IMR-90 (cell line): ENCODE data around the gene KRTAP2-1. TPM values are rescaled to one million over a fixed set of nuclear protein-coding genes. Genes with fewer than 3 reads are reported as not detected.
"Not testable (repeated sequence)": the region's sequence is repeated elsewhere in the genome, so short reads cannot be mapped to it uniquely, and the experiment has no call there.

Experiments
- ATAC-seq: fragments of 200-7000 bp; cut with Tn5 transposase; 2 replicates; pipeline ENCODE4 v1.9.1; 2020; ENCODE audit warnings: low read depth, mild to moderate bottlenecking, moderate library complexity
- BruUV-seq: library from RNA; stranded (reverse); fragments of 400-500 nt; replicated peaks from 2 replicates; lab custom pipeline; 2021; lab: Mats Ljungman, UMichigan
- CTCF ChIA-PET: fragments of 300-600 bp; formaldehyde crosslinking; extraction: SDS; loops from one replicate; lab custom pipeline; 2021; ENCODE audit warnings: antibody characterized with exemption; lab: Yijun Ruan, JAX
- POLR2A ChIA-PET: fragments of 300-600 bp; sonication (Branson Sonifier 250); formaldehyde crosslinking; loops from one replicate; lab custom pipeline; 2022; ENCODE audit warnings: antibody characterized with exemption; ENCODE audit not compliant: unreplicated experiment; lab: Charles Lee
- DNase-seq: peaks from one replicate; pipeline ENCODE4 v3.0.0; 2013
- H2AFZ ChIP-seq: replicated peaks from 2 replicates; pipeline ENCODE3; 2013; ENCODE audit warnings: low read length, mild to moderate bottlenecking; ENCODE audit not compliant: poor library complexity
- H2AK5ac ChIP-seq: 2 replicates; pipeline ENCODE4 v1.6.1; 2013; ENCODE audit warnings: low read depth, low read length, inconsistent platforms
- H2AK9ac ChIP-seq: replicated peaks from 2 replicates; pipeline ENCODE3; 2013; ENCODE audit warnings: mild to moderate bottlenecking, low read depth, low read length, moderate library complexity; ENCODE audit not compliant: poor library complexity
- H2BK120ac ChIP-seq: 2 replicates; pipeline ENCODE4 v1.6.1; 2013; ENCODE audit warnings: low read depth, low read length, inconsistent platforms
- H2BK15ac ChIP-seq: 3 replicates; pipeline ENCODE4 v1.6.1; 2013; ENCODE audit warnings: low read depth, low read length, inconsistent platforms
- H2BK20ac ChIP-seq: 2 replicates; pipeline ENCODE4 v1.6.1; 2013; ENCODE audit warnings: low read depth, mild to moderate bottlenecking, inconsistent platforms, low read length, moderate library complexity
- H2BK5ac ChIP-seq: 2 replicates; pipeline ENCODE4 v1.6.1; 2013; ENCODE audit warnings: mild to moderate bottlenecking, low read depth, low read length, inconsistent platforms; ENCODE audit not compliant: poor library complexity, severe bottlenecking
- H3K14ac ChIP-seq: replicated peaks from 2 replicates; pipeline ENCODE4 v1.6.1; 2013; ENCODE audit warnings: low read depth, low read length, inconsistent platforms
- H3K18ac ChIP-seq: 2 replicates; pipeline ENCODE4 v1.6.1; 2013; ENCODE audit warnings: low read depth, low read length, control low read depth
- H3K23ac ChIP-seq: 2 replicates; pipeline ENCODE4 v1.6.1; 2013; ENCODE audit warnings: low read depth, low read length, inconsistent platforms
- H3K27ac ChIP-seq: 2 replicates; pipeline ENCODE4 v1.5.1; 2013; ENCODE audit warnings: mild to moderate bottlenecking, control low read depth, low read length; ENCODE audit not compliant: insufficient read depth
- H3K27me3 ChIP-seq: 2 replicates; pipeline ENCODE4 v1.6.1; 2013; ENCODE audit warnings: low read length; ENCODE audit not compliant: control insufficient read depth, insufficient read depth
- H3K36me3 ChIP-seq: 2 replicates; pipeline ENCODE4 v1.6.1; 2013; ENCODE audit warnings: low read length, mixed read lengths; ENCODE audit not compliant: control insufficient read depth, insufficient read depth
- H3K4ac ChIP-seq: 2 replicates; pipeline ENCODE4 v1.6.1; 2013; ENCODE audit warnings: low read depth, low read length, inconsistent platforms
- H3K4me1 ChIP-seq: 2 replicates; pipeline ENCODE4 v1.6.1; 2013; ENCODE audit warnings: low read length, mixed read lengths; ENCODE audit not compliant: control insufficient read depth, insufficient read depth
- H3K4me2 ChIP-seq: 2 replicates; pipeline ENCODE4 v1.6.1; 2013; ENCODE audit warnings: low read depth, mild to moderate bottlenecking, control low read depth, low read length, moderate library complexity
- H3K4me3 ChIP-seq: 2 replicates; pipeline ENCODE4 v1.5.1; 2013; ENCODE audit warnings: low read depth, mild to moderate bottlenecking, control low read depth, low read length, moderate library complexity; ENCODE audit not compliant: insufficient read depth
- H3K56ac ChIP-seq: 2 replicates; pipeline ENCODE4 v1.6.1; 2013; ENCODE audit warnings: low read length, inconsistent platforms; ENCODE audit not compliant: insufficient read depth; ENCODE audit errors: extremely low read depth
- H3K79me1 ChIP-seq, 2 experiments: 2 replicates each; pipeline ENCODE4 v1.6.1; 2013; ENCODE audit warnings: low read length in 2 of 2, inconsistent platforms in 1 of 2, low read depth in 1 of 2
- H3K9ac ChIP-seq: 2 replicates; pipeline ENCODE4 v1.6.1; 2013; ENCODE audit warnings: low read depth, low read length, control low read depth
- H3K9me1 ChIP-seq: 2 replicates; pipeline ENCODE4 v1.6.1; 2013; ENCODE audit warnings: low read length, inconsistent platforms; ENCODE audit not compliant: insufficient read depth
- H3K9me3 ChIP-seq: 2 replicates; pipeline ENCODE4 v1.6.1; 2013; ENCODE audit warnings: low read length; ENCODE audit not compliant: control insufficient read depth, insufficient read depth
- H4K20me1 ChIP-seq: 2 replicates; pipeline ENCODE4 v1.6.1; 2013; ENCODE audit warnings: low read length, inconsistent platforms; ENCODE audit not compliant: insufficient read depth
- H4K5ac ChIP-seq: 2 replicates; pipeline ENCODE4 v1.6.1; 2013; ENCODE audit warnings: mild to moderate bottlenecking, low read depth, low read length, control low read depth
- H4K8ac ChIP-seq, 2 experiments: 2 replicates each; pipeline ENCODE4 v1.6.1; 2013; ENCODE audit warnings: low read depth in 2 of 2, low read length in 2 of 2, control low read depth in 1 of 2, inconsistent platforms in 1 of 2
- H4K91ac ChIP-seq: 2 replicates; pipeline ENCODE4 v1.6.1; 2013; ENCODE audit warnings: low read depth, low read length, inconsistent platforms; ENCODE audit not compliant: insufficient read depth
- WGBS, 2 experiments: methylation state at CpG; one replicate each; pipeline versions ENCODE4 v1.1.5 to v1.1.7; 2013; ENCODE audit warnings: missing lambda C conversion rate in 2 of 2; ENCODE audit not compliant: insufficient read length in 1 of 2; ENCODE audit errors: extremely low coverage in 2 of 2; 5-methylcytosine and 5-hydroxymethylcytosine counted together
- dilution Hi-C: fragments of 300-500 bp; cut with HindIII; formaldehyde crosslinking; loops from one replicate; pipeline ENCODE4 v1.14.3; 2018; ENCODE audit warnings: low sequenced_read_pairs; ENCODE audit not compliant: unreplicated experiment
- in situ Hi-C: fragments of 300-500 bp; cut with MboI; formaldehyde crosslinking; loops from 3 replicates; pipeline ENCODE4 v1.14.3; 2019; ENCODE audit warnings: low sequenced_read_pairs, inconsistent platforms, mixed read lengths
- intact Hi-C: fragments of 100-400 bp; cut with micrococcal nuclease; formaldehyde crosslinking; loops from 2 replicates; pipeline ENCODE4 v1.10.0; 2022
- polyA plus RNA-seq, 3 experiments: library from polyadenylated mRNA; depleted of rRNA; stranded (reverse); fragments of >200 nt; gene quantifications; 2 replicates each; pipeline ENCODE4 v1.2.3, GENCODE V29; 2012; ENCODE audit warnings: low replicate concordance in 1 of 3
- total RNA-seq: library from RNA; depleted of rRNA; stranded (reverse); fragments of >200 nt; gene quantifications from 2 replicates; pipeline ENCODE4 v1.2.3, GENCODE V29; 2012

Gene KRTAP2-1
- total and polyA plus RNA-seq, 2 of the 4 experiments (the other 2 are of a cell fraction), result not detected

DNA sequence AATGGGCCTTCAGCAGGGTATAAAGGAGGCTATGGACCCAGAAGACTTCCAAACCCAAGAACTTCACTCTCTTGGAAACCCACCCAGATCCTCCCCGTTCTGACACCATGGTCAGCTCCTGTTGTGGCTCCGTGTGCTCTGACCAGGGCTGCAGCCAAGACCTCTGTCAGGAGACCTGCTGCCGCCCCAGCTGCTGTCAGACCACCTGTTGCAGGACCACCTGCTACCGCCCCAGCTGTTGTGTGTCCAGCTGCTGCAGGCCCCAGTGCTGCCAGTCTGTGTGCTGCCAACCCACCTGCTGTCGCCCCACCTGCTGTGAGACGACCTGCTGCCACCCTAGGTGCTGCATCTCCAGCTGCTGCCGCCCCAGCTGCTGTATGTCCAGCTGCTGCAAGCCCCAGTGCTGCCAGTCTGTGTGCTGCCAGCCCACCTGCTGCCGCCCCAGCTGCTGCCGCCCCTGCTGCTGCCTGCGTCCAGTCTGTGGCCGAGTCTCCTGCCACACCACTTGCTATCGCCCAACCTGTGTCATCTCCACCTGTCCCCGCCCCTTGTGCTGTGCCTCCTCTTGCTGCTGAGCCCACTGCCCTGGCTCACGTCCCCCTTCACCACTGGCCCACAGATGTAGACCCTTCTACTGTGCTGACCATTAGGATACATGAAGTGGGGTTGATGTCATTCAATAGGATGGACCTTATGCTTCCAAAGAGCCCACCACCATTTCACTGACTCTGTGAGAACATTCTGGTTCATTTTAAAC, 37.2 kb upstream of the KRTAP2-1 start, which contains the start of gene KRTAP4-7:
KRTAP4-7 (plus strand) TSS at position 51 of the 757 bp plus-strand sequence; CDS start at position 108, 57 bp downstream.
- DNase-seq, H2AK9ac ChIP-seq, H3K36me3 ChIP-seq, BruUV-seq, POLR2A ChIA-PET, H3K9me1 ChIP-seq, H3K4me3 ChIP-seq, H3K4me1 ChIP-seq, H3K27me3 ChIP-seq, dilution Hi-C loops, H3K9me3 ChIP-seq, H2AFZ ChIP-seq, H3K9ac ChIP-seq, in situ Hi-C loops, H4K20me1 ChIP-seq, H3K79me1 ChIP-seq, ATAC-seq, H3K27ac ChIP-seq, intact Hi-C loops: not testable (repeated sequence)
- Histone ChIP-seq H3K23ac (peak within 1 kb of the TSS; percentile 45; the same call in 1 of the 2 replicates), H4K8ac (peak within 1 kb of the TSS; percentile 74 to 79), H2BK5ac (peak within 1 kb of the TSS; percentile 95), H4K91ac (peak within 1 kb of the TSS; percentile 89), H4K5ac (peak within 1 kb of the TSS; percentile 42; the same call in 1 of the 2 replicates), H2BK20ac (peak within 1 kb of the TSS; percentile 85), H3K18ac (peak within 1 kb of the TSS; percentile 69; the same call in 1 of the 2 replicates), H3K56ac (peak within 1 kb of the TSS; percentile 11; the same call in 1 of the 2 replicates), H2BK120ac (peak within 1 kb of the TSS; percentile 93), H3K4me2 (peak within 1 kb of the TSS; percentile 59; the same call in 1 of the 2 replicates), H2BK15ac (peak within 1 kb of the TSS; percentile 90; the same call in 2 of the 3 replicates), H2AK5ac (peak within 1 kb of the TSS; percentile 96), H3K14ac (peak within 1 kb of the TSS; percentile 72), H3K4ac (peak within 1 kb of the TSS; percentile 88)
- CTCF ChIA-PET, result interaction anchor here (0.6 kb wide), 1 partner anchor 10 kb away, joined by 4 read pairs; no protein-coding TSS in a partner anchor
- 60% methylated on average over 1 of the region's 14 CpGs; no CpG with 5 or more reads in 1 of the 2 experiments for WGBS, 2 experiments

DNA sequence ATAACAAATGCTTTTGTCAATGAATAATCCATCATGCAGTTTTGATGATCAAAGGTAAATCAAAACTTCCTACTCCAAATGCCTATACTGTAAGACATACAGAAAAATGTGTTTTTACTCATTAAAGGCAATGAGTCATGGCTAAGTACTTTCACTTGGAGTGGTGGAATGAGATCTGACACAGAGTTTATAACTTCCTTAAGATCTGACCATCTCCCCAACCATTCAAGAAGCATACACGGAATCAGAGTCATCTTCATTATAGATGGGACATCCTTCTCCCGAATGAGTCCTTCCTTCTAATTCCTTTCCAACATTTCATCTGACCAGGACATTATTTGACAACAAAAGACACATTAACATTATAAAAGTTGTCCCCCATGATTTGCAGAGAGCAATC, 36.3 kb upstream of the KRTAP2-1 start:
- H3K27ac ChIP-seq, BruUV-seq, dilution Hi-C loops, H4K20me1 ChIP-seq, H3K36me3 ChIP-seq, CTCF ChIA-PET, intact Hi-C loops, H2AK9ac ChIP-seq, H3K9ac ChIP-seq, H3K79me1 ChIP-seq, in situ Hi-C loops, POLR2A ChIA-PET, H3K27me3 ChIP-seq, H3K9me3 ChIP-seq, H3K4me3 ChIP-seq, H3K56ac ChIP-seq, H3K4me1 ChIP-seq, H2AK5ac ChIP-seq, H3K9me1 ChIP-seq, H2AFZ ChIP-seq, H2BK15ac ChIP-seq: not testable (repeated sequence)
- no CpG with 5 or more reads among the region's 2 CpGs for WGBS, 2 experiments
- Histone ChIP-seq H3K4me2 (peak overlapping the region; percentile 59; the same call in 1 of the 2 replicates), H4K5ac (peak overlapping the region; percentile 42; the same call in 1 of the 2 replicates), H3K18ac (peak overlapping the region; percentile 69; the same call in 1 of the 2 replicates), H3K4ac (peak overlapping the region; percentile 50; the same call in 1 of the 2 replicates), H3K14ac (0 out of 2 replicates have a peak overlapping the region, but pooled peaks have one; percentile 37), H4K8ac (peak overlapping the region; percentile 74 to 79; a peak in 3 of 4 replicates), H2BK5ac (peak overlapping the region; percentile 95), H4K91ac (peak overlapping the region; percentile 89), H2BK20ac (peak overlapping the region; percentile 77), H2BK120ac (peak overlapping the region; percentile 76; the same call in 1 of the 2 replicates), H3K23ac (peak overlapping the region; percentile 45; the same call in 1 of the 2 replicates)
- ATAC-seq (peak; percentile 91), DNase-seq (peak; percentile 41)
